Pancreas (tissue), 10 donors: ENCODE results near the gene TCF7L1. TPM values are rescaled to one million over a fixed set of nuclear protein-coding genes. Genes with fewer than 3 reads are reported as not detected.
A peak's percentile ranks its signal among the peaks of the same experiment; 100 is the strongest.

ENCODE experiments used
- ATAC-seq, 4 donors: fragments of 200-7000 bp; cut with Tn5 transposase; one replicate each; pipeline versions ENCODE4 v1.8.0 to v1.9.1; 2020; ENCODE audit warnings: mild to moderate bottlenecking in 4 of 4, moderate library complexity in 4 of 4
- DNase-seq, 6 donors: peaks; one replicate each; pipeline ENCODE4 v3.0.0-alpha.2; 2020
- FAIRE-seq: peaks from 2 replicates; lab custom pipeline; 2012; peaks lifted over from hg19 to GRCh38; lab: Jason Lieb, UNC
- H3K27ac ChIP-seq, 4 donors: fragments of 200-600 bp; sonication (generic); 1 replicate in 3 of 4; 2 replicates in 1 of 4; pipeline versions ENCODE4 v1.5.0 to v1.8.0; 2020
- H3K27me3 ChIP-seq, 4 donors: fragments of 200-600 bp; one replicate each; pipeline ENCODE4 v1.8.0; 2021
- H3K36me3 ChIP-seq, 3 donors: fragments of 200-600 bp; sonication (generic) in 1 of 3; one replicate each; pipeline versions ENCODE4 v1.5.0 to v1.8.0; 2020 to 2021
- H3K4me1 ChIP-seq, 3 donors: fragments of 200-600 bp; one replicate each; pipeline ENCODE4 v1.8.0; 2021
- H3K4me3 ChIP-seq, 4 donors: fragments of 200-600 bp; sonication (generic) in 2 of 4; one replicate each; pipeline versions ENCODE4 v1.5.0 to v1.8.0; 2020 to 2021
- H3K9me3 ChIP-seq, 4 donors: fragments of 200-600 bp; one replicate each; pipeline ENCODE4 v1.8.0; 2021
- CTCF ChIP-seq, 4 donors: fragments of 200-600 bp; sonication (generic) in 3 of 4; IDR thresholded peaks; one replicate each; pipeline versions ENCODE4 v1.5.0 to v1.8.0; 2021; ENCODE audit warnings: antibody characterized with exemption in 4 of 4
- WGBS, 2 donors: extraction: QIAGEN DNeasy Blood & Tissue Kit; methylation state at CpG; one replicate each; pipeline ENCODE4 v1.1.7; 2013; 5-methylcytosine and 5-hydroxymethylcytosine counted together
- intact Hi-C, 3 donors: fragments of 100-400 bp; cut with DNase I; formaldehyde crosslinking; loops; one replicate each; pipeline versions ENCODE4 v1.11.1 to v1.14.2; 2022
- polyA plus RNA-seq, 2 donors: library from polyadenylated mRNA; stranded (reverse); fragments of 200-250 nt; gene quantifications; one replicate each; pipeline ENCODE4 v1.2.3, GENCODE V29; 2013
- total RNA-seq, 6 donors: library from RNA; stranded (reverse); fragmentation: NEBNext Ultra II Directional in 4 of 6; extraction: Animal tissue kit (Norgen Biotek cat#: 25700) in 4 of 6; gene quantifications; one replicate each; pipeline versions ENCODE4 v1.2.1 to v1.2.4, GENCODE V29; 2021 to 2023
- donor health status: healthy with polysubstance abuse.
- donor health status: DM: no; HTN: no; CAD: no; lungs with moderate emphysema.
- donor health status: DM: no; HTN: no; CAD: no.
- donor health status: control.
- donor health status: control.
- donor health status: Bipolar disorder and iron deficiency.
- donor health status: DM: yes; HTN: yes; CAD: no.
- donor health status: DM: no; HTN: no; CAD: no.
- donor health status: DM: no; HTN: no; CAD: no.
- donor health status: DM: yes; HTN: yes; CAD: no.

TCF7L1 gene
- total and polyA plus RNA-seq, 8 donors, result 1.1 to 4.0 (median 1.8) TPM

- no peak overlapping the region for H3K27ac ChIP-seq
- H3K36me3 ChIP-seq, result no peaks in the 10 kb centered on the region
- DNase-seq (no peak), FAIRE-seq (no peak), ATAC-seq (no peak)
- no peaks in the 10 kb centered on the region for H3K4me1 ChIP-seq
- H3K27me3 ChIP-seq, result no peaks in the 10 kb centered on the region
- no peaks in the 10 kb centered on the region for H3K9me3 ChIP-seq
- TF ChIP-seq CTCF (IDR thresholded peaks at IDR 0.05), result no peak
- no peak overlapping the region for H3K4me3 ChIP-seq
- WGBS, 2 donors, result 69 to 80% methylated on average over 3 of the region's 3 CpGs
- intact Hi-C loops, result loop anchor here in 1 of 3 donors (10.0 kb wide), 1 partner anchor 155 kb away; no protein-coding TSS in a partner anchor
Measured at GRCh38 chr2:85129861-85130260, 3.3 kb upstream of the TCF7L1 start.

- intact Hi-C loops, result loop anchor here in 1 of 3 donors (10.0 kb wide), 1 partner anchor 154 kb away; no protein-coding TSS in a partner anchor
- H3K36me3 ChIP-seq, result no peaks in the 10 kb centered on the region
- no peak overlapping the region for H3K27ac ChIP-seq
- ATAC-seq, result no peak
- no peak overlapping the region for H3K4me3 ChIP-seq
- TF ChIP-seq CTCF (IDR thresholded peaks at IDR 0.05), result no peak
- DNase-seq, result no peak
- H3K27me3 ChIP-seq, result no peaks in the 10 kb centered on the region
- no peaks in the 10 kb centered on the region for H3K9me3 ChIP-seq
- no peak for FAIRE-seq
- no peaks in the 10 kb centered on the region for H3K4me1 ChIP-seq
- WGBS, 2 donors, result 38 to 42% methylated on average over 2 of the region's 2 CpGs
Measured at GRCh38 chr2:85130407-85130806, 2.8 kb upstream of the TCF7L1 start.

GRCh38 chr2:85131116-85131515 lies 2.1 kb upstream of the TCF7L1 start:
- TF ChIP-seq CTCF (IDR thresholded peaks at IDR 0.05), result no peak
- H3K9me3 ChIP-seq, result no peaks in the 10 kb centered on the region
- intact Hi-C loops, result loop anchor here in 1 of 3 donors (10.0 kb wide), 1 partner anchor 154 kb away; no protein-coding TSS in a partner anchor
- no peaks in the 10 kb centered on the region for H3K27me3 ChIP-seq
- FAIRE-seq (no peak), DNase-seq (no peak), ATAC-seq (no peak)
- WGBS, 2 donors, result 48 to 53% methylated on average over 7 of the region's 7 CpGs
- no peaks in the 10 kb centered on the region for H3K36me3 ChIP-seq
- no peaks in the 10 kb centered on the region for H3K4me1 ChIP-seq
- H3K27ac ChIP-seq, result no peak overlapping the region
- H3K4me3 ChIP-seq, result no peak overlapping the region

GRCh38 chr2:85132397-85132796 lies 795 bp upstream of the TCF7L1 start:
- H3K27ac ChIP-seq, result no peak overlapping the region
- DNase-seq, result peak in 2 of 6 donors; percentile 16 to 44
- no peak for TF ChIP-seq CTCF (IDR thresholded peaks at IDR 0.05)
- no peaks in the 10 kb centered on the region for H3K4me1 ChIP-seq
- ATAC-seq, result peak in 1 of 4 donors; percentile 24
- no peaks in the 10 kb centered on the region for H3K36me3 ChIP-seq
- no peak for FAIRE-seq
- WGBS, 2 donors, result 19 to 26% methylated on average over 14 of the region's 14 CpGs
- H3K27me3 ChIP-seq, result no peaks in the 10 kb centered on the region
- H3K4me3 ChIP-seq, result peak overlapping the region; percentile 48 to 69 (median 60)
- H3K9me3 ChIP-seq, result no peaks in the 10 kb centered on the region
- intact Hi-C loops, result loop anchor here in 1 of 3 donors (10.0 kb wide), 1 partner anchor 152 kb away; no protein-coding TSS in a partner anchor

GRCh38 chr2:85133751-85134254 lies 611 bp downstream of the TCF7L1 start:
- Histone ChIP-seq H3K4me3 (peak overlapping the region; percentile 38 to 69 (median 54)), H3K27me3 (no peaks in the 10 kb centered on the region), H3K9me3 (no peaks in the 10 kb centered on the region), H3K36me3 (no peaks in the 10 kb centered on the region), H3K4me1 (no peaks in the 10 kb centered on the region), H3K27ac (no peak overlapping the region)
- WGBS, 2 donors, result 1 to 2% methylated on average over 40 to 57 of the region's 57 CpGs
- ATAC-seq (peak in 3 of 4 donors; percentile 7 to 15 (median 11)), DNase-seq (peak; percentile 12 to 83 (median 42)), FAIRE-seq (no peak)
- no peak for TF ChIP-seq CTCF (IDR thresholded peaks at IDR 0.05)
- intact Hi-C loops, result loop anchor here in 1 of 3 donors (10.0 kb wide), 1 partner anchor 151 kb away; no protein-coding TSS in a partner anchor
